Vagina (tissue), 2 donors: ENCODE results near the gene SMC1B.

Experiments used
- POLR2A ChIP-seq, 2 donors: fragments of 450-650 bp; IDR thresholded peaks; one replicate each; pipeline ENCODE4 v1.6.1; 2017; ENCODE audit warnings: antibody characterized with exemption in 2 of 2, mild to moderate bottlenecking in 2 of 2, moderate library complexity in 2 of 2
- TF ChIP-seq, protein P1 (sequence below), 3 experiments: fragments of 450-650 bp in 2 of 3; fragments of 200-600 bp in 1 of 3; sonication (generic) in 1 of 3; IDR thresholded peaks; one replicate each; pipeline ENCODE4 v1.5.1; 2017 to 2019; ENCODE audit warnings: antibody characterized with exemption in 3 of 3, mild to moderate bottlenecking in 2 of 3, moderate library complexity in 2 of 3

DNA sequence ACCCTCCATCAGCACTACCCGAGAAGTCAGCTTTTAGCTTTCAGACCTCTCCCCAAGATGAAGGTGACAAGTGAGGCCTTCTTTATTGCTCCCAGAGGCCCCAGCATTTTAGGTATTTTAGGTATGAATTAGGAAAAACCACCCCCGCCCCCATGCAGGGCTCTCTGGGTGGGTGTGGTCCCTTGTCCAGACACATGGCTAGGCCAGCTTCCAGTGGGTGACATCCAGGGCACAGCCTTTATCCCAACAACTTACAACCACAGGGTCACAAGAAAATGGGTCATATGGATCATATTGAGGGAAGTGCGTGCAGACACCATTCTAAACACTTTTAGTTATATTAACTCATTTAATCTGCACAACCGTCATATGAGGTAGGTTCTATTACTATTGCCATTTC is 42.2 kb upstream of the SMC1B start:
- TF ChIP-seq, protein P1, sequence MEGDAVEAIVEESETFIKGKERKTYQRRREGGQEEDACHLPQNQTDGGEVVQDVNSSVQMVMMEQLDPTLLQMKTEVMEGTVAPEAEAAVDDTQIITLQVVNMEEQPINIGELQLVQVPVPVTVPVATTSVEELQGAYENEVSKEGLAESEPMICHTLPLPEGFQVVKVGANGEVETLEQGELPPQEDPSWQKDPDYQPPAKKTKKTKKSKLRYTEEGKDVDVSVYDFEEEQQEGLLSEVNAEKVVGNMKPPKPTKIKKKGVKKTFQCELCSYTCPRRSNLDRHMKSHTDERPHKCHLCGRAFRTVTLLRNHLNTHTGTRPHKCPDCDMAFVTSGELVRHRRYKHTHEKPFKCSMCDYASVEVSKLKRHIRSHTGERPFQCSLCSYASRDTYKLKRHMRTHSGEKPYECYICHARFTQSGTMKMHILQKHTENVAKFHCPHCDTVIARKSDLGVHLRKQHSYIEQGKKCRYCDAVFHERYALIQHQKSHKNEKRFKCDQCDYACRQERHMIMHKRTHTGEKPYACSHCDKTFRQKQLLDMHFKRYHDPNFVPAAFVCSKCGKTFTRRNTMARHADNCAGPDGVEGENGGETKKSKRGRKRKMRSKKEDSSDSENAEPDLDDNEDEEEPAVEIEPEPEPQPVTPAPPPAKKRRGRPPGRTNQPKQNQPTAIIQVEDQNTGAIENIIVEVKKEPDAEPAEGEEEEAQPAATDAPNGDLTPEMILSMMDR (IDR thresholded peaks at IDR 0.05): no peak
- no peak for TF ChIP-seq POLR2A (IDR thresholded peaks at IDR 0.05)
